K562 (cell line): Measurements from ENCODE around the gene STK11. TPM values are rescaled to one million over a fixed set of nuclear protein-coding genes. Genes with fewer than 3 reads are reported as not detected.

Source experiments
- HOXB6 ChIP-seq: fragments of 250-450 bp; sonication (Bioruptor Pico); IDR thresholded peaks from 2 replicates; pipeline ENCODE4 v1.5.1; 2022; ENCODE audit warnings: mild to moderate bottlenecking, borderline replicate concordance
- KLF1 ChIP-seq: fragments of 450-650 bp; IDR thresholded peaks from 2 replicates; pipeline ENCODE4 v1.6.1; 2016; ENCODE audit warnings: missing genetic modification characterization, missing compliant biosample characterization
- MCM5 ChIP-seq: fragments of 450-650 bp; IDR thresholded peaks from 2 replicates; pipeline ENCODE4 v1.6.1; 2016; ENCODE audit warnings: low read depth
- MCM7 ChIP-seq, 2 experiments: fragments of 450-650 bp; IDR thresholded peaks; 2 replicates each; pipeline ENCODE4 v1.6.1; 2016 to 2018
- MXI1 ChIP-seq: IDR thresholded peaks from 2 replicates; pipeline ENCODE4 v1.6.1; 2011; ENCODE audit warnings: low read depth, mild to moderate bottlenecking, improper control_type of control experiment, low read length
- MYC ChIP-seq, 2 experiments: fragments of 250-450 bp in 1 of 2; sonication (Bioruptor Pico) in 1 of 2; IDR thresholded peaks; 2 replicates each; pipeline versions ENCODE4 v1.5.1 to v1.6.1; 2012 to 2021; ENCODE audit warnings: low read depth in 2 of 2, borderline replicate concordance in 1 of 2, improper control_type of control experiment in 1 of 2, low read length in 1 of 2, mild to moderate bottlenecking in 1 of 2, moderate library complexity in 1 of 2
- OTX1 ChIP-seq: fragments of 450-650 bp; formaldehyde crosslinking; IDR thresholded peaks from 2 replicates; pipeline ENCODE4 v1.4.0; 2022; ENCODE audit warnings: mild to moderate bottlenecking
- PHB2 ChIP-seq: fragments of 450-650 bp; IDR thresholded peaks from 2 replicates; pipeline ENCODE4 v1.6.1; 2017; ENCODE audit warnings: low read depth
- PRPF4 ChIP-seq: fragments of 200-400 bp; formaldehyde crosslinking; IDR thresholded peaks from one replicate; pipeline ENCODE4 v1.6.1; 2017; ENCODE audit warnings: low read length, low read depth, mild to moderate bottlenecking; ENCODE audit not compliant: insufficient read depth, poor library complexity, severe bottlenecking
- RBM22 ChIP-seq: fragments of 200-400 bp; formaldehyde crosslinking; IDR thresholded peaks from 2 replicates; pipeline ENCODE4 v1.6.1; 2018; ENCODE audit warnings: low read length, low read depth; ENCODE audit not compliant: poor library complexity, severe bottlenecking
- SIRT6 ChIP-seq: IDR thresholded peaks from one replicate; pipeline ENCODE4 v1.6.1; 2012; ENCODE audit warnings: low read depth, mild to moderate bottlenecking, control low read depth, inconsistent platforms, low read length, moderate library complexity
- SMARCB1 ChIP-seq: IDR thresholded peaks from 2 replicates; pipeline ENCODE4 v1.6.1; 2011; ENCODE audit warnings: improper control_type of control experiment, low read depth; ENCODE audit not compliant: insufficient read length
- TEAD2 ChIP-seq: fragments of 450-650 bp; IDR thresholded peaks from 2 replicates; pipeline ENCODE4 v1.6.1; 2016; ENCODE audit warnings: missing genetic modification characterization, control low read depth, missing compliant biosample characterization
- ZNF217 ChIP-seq: sonication (generic); formaldehyde crosslinking; IDR thresholded peaks from 2 replicates; pipeline ENCODE4 v1.8.0; 2022; ENCODE audit warnings: mild to moderate bottlenecking, missing genetic modification reagents
- ZNF24 ChIP-seq: fragments of 450-650 bp; IDR thresholded peaks from 2 replicates; pipeline ENCODE4 v1.6.1; 2016
- ZNF282 ChIP-seq: sonication (generic); formaldehyde crosslinking; IDR thresholded peaks from 2 replicates; pipeline ENCODE4 v1.8.1; 2023; ENCODE audit warnings: missing genetic modification reagents
- ZNF41 ChIP-seq: fragments of 250-450 bp; sonication (Bioruptor Pico); conservative IDR thresholded peaks from 2 replicates; pipeline ENCODE4 v1.4.0; 2020; ENCODE audit warnings: mild to moderate bottlenecking
- ZNF444 ChIP-seq: fragments of 250-450 bp; sonication (Bioruptor Pico); IDR thresholded peaks from 2 replicates; pipeline ENCODE4 v1.4.0; 2020; ENCODE audit warnings: mild to moderate bottlenecking, moderate library complexity
- polyA plus RNA-seq, 8 experiments: library from polyadenylated mRNA; depleted of rRNA in 4 of 8; stranded (reverse) in 5 of 8; unstranded in 3 of 8; fragments of >200 nt; fragmentation: Nextera tagmentation in 2 of 8; fragmentation: Illumina TruSeq in 1 of 8; extraction: Ambion mirVana in 2 of 8; extraction: Trizol in 1 of 8; gene quantifications; 2 replicates each; pipeline versions ENCODE4 v1.2.1 to v1.2.3, GENCODE V29; 2011 to 2014; ENCODE audit warnings: inconsistent platforms in 1 of 8, missing spikeins in 1 of 8
- total RNA-seq, 7 experiments: library from RNA; depleted of rRNA in 6 of 7; stranded (reverse); fragments of >200 nt in 6 of 7; fragmentation: Illumina TruSeq in 2 of 7; extraction: Trizol in 2 of 7; gene quantifications; 2 replicates each; pipeline versions ENCODE4 v1.2.1 to v1.2.3, GENCODE V29; 2011 to 2021; ENCODE audit warnings: low replicate concordance in 1 of 7
- TF ChIP-seq, protein P1 (sequence below): fragments of 450-650 bp; IDR thresholded peaks from 2 replicates; pipeline ENCODE4 v1.6.1; 2018; ENCODE audit warnings: mild to moderate bottlenecking, low read depth; ENCODE audit not compliant: partially characterized antibody
- TF ChIP-seq, protein P2 (sequence below): IDR thresholded peaks from 2 replicates; pipeline ENCODE4 v1.6.1; 2016; ENCODE audit warnings: missing genetic modification characterization, missing compliant biosample characterization
- TF ChIP-seq, protein P3 (sequence below): fragments of 200-800 bp; sonication (Bioruptor generic); IDR thresholded peaks from 2 replicates; pipeline ENCODE4 v1.6.1; 2017; ENCODE audit warnings: missing genetic modification characterization, missing compliant biosample characterization
- TF ChIP-seq, protein P4 (sequence below): fragments of 450-650 bp; conservative IDR thresholded peaks from 2 replicates; pipeline ENCODE4 v1.6.1; 2016; ENCODE audit warnings: missing genetic modification characterization, low read depth, mild to moderate bottlenecking, control low read depth, missing compliant biosample characterization

STK11 gene
- total and polyA plus RNA-seq, 9 of the 15 experiments (the other 6 are each of a cell fraction or from before 2014, with no cell fraction given): 0.15 to 96.5 (median 31.7) TPM

DNA sequence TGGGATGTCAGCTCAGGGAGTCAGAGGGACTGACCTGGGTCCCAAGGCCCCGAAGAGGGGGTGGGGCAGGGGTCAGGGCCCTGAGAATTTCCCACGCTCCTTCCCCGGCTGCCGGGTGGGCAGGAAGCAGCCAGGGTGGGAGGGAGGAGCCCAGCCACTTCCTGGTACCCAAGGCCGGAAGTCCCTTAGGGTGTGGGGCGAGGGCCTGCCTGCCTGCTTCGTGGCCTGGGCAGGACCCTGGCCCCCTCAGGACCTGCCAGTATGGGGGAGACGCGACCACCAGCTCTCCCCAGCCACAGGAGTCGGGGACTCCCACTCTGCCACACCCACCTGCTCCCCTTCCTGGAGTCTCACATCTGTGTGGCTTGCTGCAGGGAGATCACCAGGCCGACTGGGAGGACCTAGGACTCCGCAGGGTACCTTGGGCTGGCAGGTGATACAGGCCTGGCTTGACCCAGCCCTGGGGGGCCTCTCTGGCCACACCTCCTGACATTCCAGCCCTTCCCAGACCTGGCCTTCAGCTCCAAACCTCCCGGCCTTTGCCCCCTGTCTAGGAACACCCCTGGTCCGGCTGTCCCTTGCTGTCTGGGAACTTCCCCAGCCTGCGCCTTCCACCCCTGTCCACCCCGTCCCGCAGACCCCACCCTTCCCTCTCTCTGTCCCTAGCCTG, 53.8 kb downstream of the STK11 start (continued):
- TF ChIP-seq MCM7 (IDR thresholded peaks at IDR 0.05): no peak
- TF ChIP-seq ZNF444 (CRISPR knock-in tag): no peak
- TF ChIP-seq, protein P1, sequence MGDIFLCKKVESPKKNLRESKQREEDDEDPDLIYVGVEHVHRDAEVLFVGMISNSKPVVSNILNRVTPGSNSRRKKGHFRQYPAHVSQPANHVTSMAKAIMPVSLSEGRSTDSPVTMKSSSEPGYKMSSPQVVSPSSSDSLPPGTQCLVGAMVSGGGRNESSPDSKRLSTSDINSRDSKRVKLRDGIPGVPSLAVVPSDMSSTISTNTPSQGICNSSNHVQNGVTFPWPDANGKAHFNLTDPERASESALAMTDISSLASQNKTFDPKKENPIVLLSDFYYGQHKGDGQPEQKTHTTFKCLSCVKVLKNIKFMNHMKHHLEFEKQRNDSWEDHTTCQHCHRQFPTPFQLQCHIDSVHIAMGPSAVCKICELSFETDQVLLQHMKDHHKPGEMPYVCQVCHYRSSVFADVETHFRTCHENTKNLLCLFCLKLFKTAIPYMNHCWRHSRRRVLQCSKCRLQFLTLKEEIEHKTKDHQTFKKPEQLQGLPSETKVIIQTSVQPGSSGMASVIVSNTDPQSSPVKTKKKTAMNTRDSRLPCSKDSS: no peak
- TF ChIP-seq, protein P2, sequence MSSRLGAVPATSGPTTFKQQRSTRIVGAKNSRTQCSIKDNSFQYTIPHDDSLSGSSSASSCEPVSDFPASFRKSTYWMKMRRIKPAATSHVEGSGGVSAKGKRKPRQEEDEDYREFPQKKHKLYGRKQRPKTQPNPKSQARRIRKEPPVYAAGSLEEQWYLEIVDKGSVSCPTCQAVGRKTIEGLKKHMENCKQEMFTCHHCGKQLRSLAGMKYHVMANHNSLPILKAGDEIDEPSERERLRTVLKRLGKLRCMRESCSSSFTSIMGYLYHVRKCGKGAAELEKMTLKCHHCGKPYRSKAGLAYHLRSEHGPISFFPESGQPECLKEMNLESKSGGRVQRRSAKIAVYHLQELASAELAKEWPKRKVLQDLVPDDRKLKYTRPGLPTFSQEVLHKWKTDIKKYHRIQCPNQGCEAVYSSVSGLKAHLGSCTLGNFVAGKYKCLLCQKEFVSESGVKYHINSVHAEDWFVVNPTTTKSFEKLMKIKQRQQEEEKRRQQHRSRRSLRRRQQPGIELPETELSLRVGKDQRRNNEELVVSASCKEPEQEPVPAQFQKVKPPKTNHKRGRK (tag): no peak
- no peak for TF ChIP-seq MYC (IDR thresholded peaks at IDR 0.05; ENCODE audit: low read depth, low read length)
- no peak; the same call in 1 of the 2 replicates for TF ChIP-seq MYC (CRISPR knock-in tag; IDR thresholded peaks at IDR 0.05; ENCODE audit: borderline replicate concordance, low read depth)
- TF ChIP-seq RBM22: peak; percentile 89
- TF ChIP-seq ZNF41: no peak
- TF ChIP-seq SIRT6: peak; percentile 62
- TF ChIP-seq HOXB6: no peak
- no peak for TF ChIP-seq TEAD2 (tag)
- no peak for TF ChIP-seq KLF1 (tag)
- TF ChIP-seq, protein P3, sequence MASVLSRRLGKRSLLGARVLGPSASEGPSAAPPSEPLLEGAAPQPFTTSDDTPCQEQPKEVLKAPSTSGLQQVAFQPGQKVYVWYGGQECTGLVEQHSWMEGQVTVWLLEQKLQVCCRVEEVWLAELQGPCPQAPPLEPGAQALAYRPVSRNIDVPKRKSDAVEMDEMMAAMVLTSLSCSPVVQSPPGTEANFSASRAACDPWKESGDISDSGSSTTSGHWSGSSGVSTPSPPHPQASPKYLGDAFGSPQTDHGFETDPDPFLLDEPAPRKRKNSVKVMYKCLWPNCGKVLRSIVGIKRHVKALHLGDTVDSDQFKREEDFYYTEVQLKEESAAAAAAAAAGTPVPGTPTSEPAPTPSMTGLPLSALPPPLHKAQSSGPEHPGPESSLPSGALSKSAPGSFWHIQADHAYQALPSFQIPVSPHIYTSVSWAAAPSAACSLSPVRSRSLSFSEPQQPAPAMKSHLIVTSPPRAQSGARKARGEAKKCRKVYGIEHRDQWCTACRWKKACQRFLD (CRISPR knock-in tag): no peak
- no peak for TF ChIP-seq PHB2
- no peak for TF ChIP-seq SMARCB1
- no peak for TF ChIP-seq PRPF4
- no peak for TF ChIP-seq ZNF217 (CRISPR knock-in tag)
- no peak for TF ChIP-seq ZNF24
- TF ChIP-seq MCM5: no peak
- TF ChIP-seq, protein P4, sequence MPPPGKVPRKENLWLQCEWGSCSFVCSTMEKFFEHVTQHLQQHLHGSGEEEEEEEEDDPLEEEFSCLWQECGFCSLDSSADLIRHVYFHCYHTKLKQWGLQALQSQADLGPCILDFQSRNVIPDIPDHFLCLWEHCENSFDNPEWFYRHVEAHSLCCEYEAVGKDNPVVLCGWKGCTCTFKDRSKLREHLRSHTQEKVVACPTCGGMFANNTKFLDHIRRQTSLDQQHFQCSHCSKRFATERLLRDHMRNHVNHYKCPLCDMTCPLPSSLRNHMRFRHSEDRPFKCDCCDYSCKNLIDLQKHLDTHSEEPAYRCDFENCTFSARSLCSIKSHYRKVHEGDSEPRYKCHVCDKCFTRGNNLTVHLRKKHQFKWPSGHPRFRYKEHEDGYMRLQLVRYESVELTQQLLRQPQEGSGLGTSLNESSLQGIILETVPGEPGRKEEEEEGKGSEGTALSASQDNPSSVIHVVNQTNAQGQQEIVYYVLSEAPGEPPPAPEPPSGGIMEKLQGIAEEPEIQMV (tag): no peak
- peak; percentile 15; the same call in 1 of the 2 replicates for TF ChIP-seq OTX1
- TF ChIP-seq ZNF282 (CRISPR knock-in tag): 0 out of 2 replicates have a peak, but pooled peaks have one; percentile 33
- TF ChIP-seq MXI1: no peak
